Mucosa of stomach (tissue), 1 donor: ENCODE results near the gene KANK4.

Source experiments
- H3K27me3 ChIP-seq: one replicate; pipeline ENCODE4 v1.7.0; 2013; ENCODE audit warnings: mild to moderate bottlenecking, low read length; ENCODE audit not compliant: control insufficient read depth, insufficient read depth
- H3K36me3 ChIP-seq: one replicate; pipeline ENCODE4 v1.7.0; 2013; ENCODE audit warnings: low read length; ENCODE audit not compliant: control insufficient read depth, insufficient read depth
- H3K4me1 ChIP-seq: one replicate; pipeline ENCODE4 v1.7.0; 2013; ENCODE audit warnings: mild to moderate bottlenecking, low read length; ENCODE audit not compliant: control insufficient read depth, insufficient read depth
- H3K4me3 ChIP-seq: one replicate; pipeline ENCODE4 v1.7.0; 2013; ENCODE audit warnings: low read length
- H3K9ac ChIP-seq: one replicate; pipeline ENCODE4 v1.7.0; 2013; ENCODE audit warnings: mild to moderate bottlenecking, low read length, moderate library complexity
- H3K9me3 ChIP-seq: one replicate; pipeline ENCODE4 v1.7.0; 2013; ENCODE audit warnings: mild to moderate bottlenecking, low read length, moderate library complexity; ENCODE audit not compliant: control insufficient read depth
- donor health status: Pancreatic carcinoma.

The KANK4 gene

DNA sequence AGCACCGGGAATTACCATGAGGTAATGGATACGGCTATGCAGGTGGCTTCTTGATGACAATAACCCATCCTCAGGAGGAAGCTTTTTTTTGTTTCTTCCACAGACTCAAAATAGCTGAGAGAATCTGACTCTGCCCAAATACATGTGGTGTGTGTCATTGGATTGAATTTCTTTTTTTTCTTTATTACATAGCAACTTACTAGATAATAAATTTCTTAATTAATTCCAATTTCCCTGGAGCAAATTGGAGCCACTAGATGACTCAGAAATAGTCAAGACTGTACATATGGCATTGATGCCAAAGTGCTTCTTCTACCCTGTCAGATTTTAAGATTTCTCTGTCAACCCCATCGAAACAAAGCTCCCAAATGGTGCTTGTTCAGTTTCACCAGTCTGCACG lies 81.9 kb downstream of the KANK4 start:
- Histone ChIP-seq H3K9me3 (no peaks in the 10 kb centered on the region), H3K27me3 (no peaks in the 10 kb centered on the region), H3K4me3 (no peak overlapping the region), H3K36me3 (no peaks in the 10 kb centered on the region), H3K9ac (no peak overlapping the region), H3K4me1 (peaks cover 7% of the 10 kb centered on the region)

DNA sequence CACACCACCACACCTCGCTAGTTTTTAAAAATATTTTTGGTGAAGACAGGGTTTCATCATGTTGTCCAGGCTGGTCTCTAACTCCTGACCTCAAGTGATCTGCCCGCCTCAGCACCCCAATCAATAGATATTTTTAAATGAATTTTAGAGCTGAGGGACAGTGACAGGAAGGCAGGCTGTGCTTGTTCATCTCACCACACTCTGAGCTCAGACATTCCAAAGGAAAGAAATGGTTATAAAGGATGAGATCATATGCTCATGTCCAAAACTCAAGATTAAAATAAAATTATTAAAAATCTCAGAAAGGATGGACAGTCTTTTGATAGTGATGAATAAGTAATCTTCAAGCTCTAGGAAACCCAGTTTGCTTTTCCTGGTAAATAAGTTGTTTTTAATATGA lies 83.7 kb downstream of the KANK4 start:
- Histone ChIP-seq H3K27me3 (no peaks in the 10 kb centered on the region), H3K9ac (no peak overlapping the region), H3K4me3 (no peak overlapping the region), H3K4me1 (no peaks in the 10 kb centered on the region), H3K36me3 (no peaks in the 10 kb centered on the region), H3K9me3 (no peaks in the 10 kb centered on the region)

DNA sequence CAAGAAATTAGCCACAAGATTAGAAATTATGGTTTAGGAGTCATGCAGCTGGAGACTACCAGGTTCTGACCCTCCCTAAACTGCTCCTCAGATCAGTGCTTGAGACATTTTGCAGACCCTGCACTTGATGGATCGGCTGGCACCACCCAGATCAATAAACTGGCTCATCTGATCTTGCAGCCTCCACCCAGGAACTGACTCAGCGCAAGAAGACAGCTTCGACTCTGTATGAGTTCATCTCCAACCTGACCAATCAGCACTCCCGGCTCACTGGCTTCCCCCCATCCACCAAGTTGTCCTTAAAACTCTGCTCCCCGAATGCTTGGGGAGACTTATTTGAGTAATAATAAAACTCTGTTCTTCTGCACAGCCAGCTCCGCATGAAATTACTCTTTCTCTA lies 84.5 kb downstream of the KANK4 start:
- Histone ChIP-seq H3K4me3 (no peak overlapping the region), H3K9ac (no peak overlapping the region), H3K36me3 (no peaks in the 10 kb centered on the region)

DNA sequence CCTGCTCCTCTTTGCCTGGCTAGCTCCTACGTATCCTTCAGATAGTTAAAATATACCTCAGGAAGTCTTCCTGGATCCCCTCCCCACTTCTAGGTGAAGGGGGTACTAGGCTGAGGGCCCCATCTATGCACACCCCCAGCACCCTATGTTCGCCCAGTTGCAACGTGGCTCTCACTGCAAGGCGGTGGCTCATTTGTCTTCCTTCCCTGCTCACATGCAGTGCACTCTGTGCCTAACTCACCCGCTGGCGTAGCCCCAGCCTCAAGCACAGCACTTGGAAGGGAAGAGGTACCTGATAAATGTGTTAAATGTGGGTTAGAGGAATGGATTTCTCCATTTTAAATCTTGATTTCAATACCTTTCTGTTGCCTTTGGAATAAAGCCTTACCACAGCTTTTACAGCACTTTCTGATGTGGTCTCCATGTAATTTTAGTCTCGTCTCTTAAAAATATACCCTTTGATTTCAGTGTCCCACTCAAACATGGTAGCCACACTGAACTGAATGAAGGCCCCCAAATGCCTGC lies 85.2 kb downstream of the KANK4 start:
- H3K9ac ChIP-seq, result no peak overlapping the region

More for the DNA sequence above, 84.5 kb downstream of the KANK4 start:
- Histone ChIP-seq H3K27me3 (no peaks in the 10 kb centered on the region), H3K4me1 (no peaks in the 10 kb centered on the region), H3K9me3 (no peaks in the 10 kb centered on the region)

DNA sequence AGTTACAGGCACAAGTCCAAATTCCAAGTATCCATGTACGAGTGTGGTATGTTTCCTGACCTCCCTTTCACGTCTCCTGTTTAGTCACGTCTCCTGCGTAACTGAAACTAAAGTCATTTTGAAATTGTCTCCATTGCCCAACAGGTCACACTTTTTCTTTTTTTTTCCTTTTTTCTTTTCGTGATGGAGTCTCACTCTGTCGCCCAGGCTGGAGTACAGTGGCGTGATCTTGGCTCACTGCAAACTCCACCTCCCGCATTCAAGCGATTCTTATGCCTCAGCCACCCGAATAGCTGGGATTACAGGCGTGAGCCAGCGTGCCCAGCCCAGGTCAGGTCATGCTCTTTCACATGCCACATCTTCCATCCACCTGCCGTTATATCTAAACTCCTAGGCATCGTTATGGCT lies 86.4 kb downstream of the KANK4 start:
- H3K4me1 ChIP-seq, result no peaks in the 10 kb centered on the region
- no peaks in the 10 kb centered on the region for H3K36me3 ChIP-seq
- no peak overlapping the region for H3K4me3 ChIP-seq
- no peaks in the 10 kb centered on the region for H3K27me3 ChIP-seq
- H3K9me3 ChIP-seq, result no peaks in the 10 kb centered on the region
- no peak overlapping the region for H3K9ac ChIP-seq

More for the DNA sequence above, 85.2 kb downstream of the KANK4 start:
- H3K4me1 ChIP-seq, result no peaks in the 10 kb centered on the region
- H3K4me3 ChIP-seq, result no peak overlapping the region
- H3K36me3 ChIP-seq, result no peaks in the 10 kb centered on the region
- H3K27me3 ChIP-seq, result no peaks in the 10 kb centered on the region
- no peaks in the 10 kb centered on the region for H3K9me3 ChIP-seq

DNA sequence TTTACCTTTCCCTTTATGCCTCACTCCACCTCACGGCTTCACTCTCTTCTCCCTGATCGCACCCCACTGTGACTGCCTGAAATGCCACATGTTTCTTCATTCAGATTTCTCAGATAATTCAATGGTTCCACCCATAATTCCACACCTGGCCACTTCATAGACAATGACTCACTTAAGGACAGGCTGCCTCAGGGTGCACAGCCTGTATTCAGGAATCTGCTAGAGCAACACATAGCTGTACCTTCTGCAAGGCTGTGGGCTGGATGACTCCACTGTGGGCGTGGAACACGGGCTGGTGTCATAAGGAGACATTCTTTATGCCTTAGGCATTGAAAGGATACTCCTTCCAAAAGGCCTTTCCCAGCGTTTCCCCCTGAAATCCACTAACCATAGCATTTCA lies 88.5 kb downstream of the KANK4 start:
- Histone ChIP-seq H3K9me3 (no peaks in the 10 kb centered on the region), H3K9ac (no peak overlapping the region), H3K4me3 (no peak overlapping the region), H3K27me3 (no peaks in the 10 kb centered on the region), H3K36me3 (no peaks in the 10 kb centered on the region), H3K4me1 (no peaks in the 10 kb centered on the region)

DNA sequence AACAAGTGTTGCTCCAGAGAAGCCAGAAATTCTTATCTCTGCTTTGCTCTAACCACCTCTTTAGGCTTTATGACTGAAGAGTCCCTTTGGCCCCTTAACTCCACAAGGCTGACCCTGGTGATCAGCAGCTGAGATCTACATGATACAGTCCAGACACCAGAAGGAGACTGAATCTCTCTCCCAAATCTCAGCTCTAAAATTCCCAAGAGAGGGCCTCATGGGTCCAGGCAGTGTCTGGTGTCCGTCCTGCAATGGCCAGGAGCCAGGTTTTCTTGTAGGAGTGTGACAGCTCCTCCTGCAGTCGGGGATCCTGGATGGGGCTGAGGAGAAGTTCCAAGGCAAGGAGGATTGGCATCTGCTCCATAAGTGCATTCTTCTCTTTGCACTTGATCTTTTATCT lies 89.3 kb downstream of the KANK4 start:
- Histone ChIP-seq H3K4me1 (no peaks in the 10 kb centered on the region), H3K9ac (no peak overlapping the region), H3K36me3 (no peaks in the 10 kb centered on the region), H3K27me3 (no peaks in the 10 kb centered on the region), H3K4me3 (no peak overlapping the region), H3K9me3 (no peaks in the 10 kb centered on the region)

DNA sequence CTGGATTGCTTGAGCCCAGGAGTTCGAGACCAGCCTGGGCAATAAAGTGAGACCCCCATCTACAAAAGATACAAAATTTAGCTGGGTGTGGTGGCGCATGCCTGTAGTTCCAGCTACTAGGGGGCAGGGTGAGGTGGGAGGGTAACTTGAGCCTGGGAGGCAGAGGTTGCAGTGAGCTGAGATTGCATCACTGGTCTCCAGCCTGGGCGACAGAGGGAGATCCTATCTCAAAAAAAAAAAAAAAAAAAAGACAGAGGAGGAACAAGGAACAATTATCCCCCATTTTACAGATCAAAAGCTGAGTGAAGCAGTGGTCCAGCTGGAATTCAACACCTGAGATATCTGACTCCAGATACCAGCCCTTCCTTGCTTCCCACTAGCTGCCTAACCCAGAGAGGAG lies 89.8 kb downstream of the KANK4 start:
- H3K4me3 ChIP-seq, result no peak overlapping the region
- no peaks in the 10 kb centered on the region for H3K4me1 ChIP-seq
- no peaks in the 10 kb centered on the region for H3K27me3 ChIP-seq
- H3K9me3 ChIP-seq, result no peaks in the 10 kb centered on the region
- H3K36me3 ChIP-seq, result no peaks in the 10 kb centered on the region
- H3K9ac ChIP-seq, result no peak overlapping the region

DNA sequence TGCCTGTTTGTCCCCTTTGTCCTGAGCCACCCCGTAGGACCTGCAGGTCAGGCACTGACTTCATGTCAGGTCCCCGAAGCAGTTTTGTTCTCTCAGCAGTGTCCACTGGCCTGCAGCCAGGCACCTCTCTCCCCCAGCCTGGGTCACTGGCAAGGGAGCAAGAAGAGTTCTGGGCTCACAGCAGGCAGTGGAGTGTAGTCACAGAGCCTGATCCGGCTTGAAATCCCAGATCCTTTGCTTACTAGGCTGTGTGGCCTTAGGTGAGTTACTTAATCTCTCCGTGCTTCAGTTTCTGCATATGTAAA lies 90.4 kb downstream of the KANK4 start:
- no peak overlapping the region for H3K4me3 ChIP-seq

DNA sequence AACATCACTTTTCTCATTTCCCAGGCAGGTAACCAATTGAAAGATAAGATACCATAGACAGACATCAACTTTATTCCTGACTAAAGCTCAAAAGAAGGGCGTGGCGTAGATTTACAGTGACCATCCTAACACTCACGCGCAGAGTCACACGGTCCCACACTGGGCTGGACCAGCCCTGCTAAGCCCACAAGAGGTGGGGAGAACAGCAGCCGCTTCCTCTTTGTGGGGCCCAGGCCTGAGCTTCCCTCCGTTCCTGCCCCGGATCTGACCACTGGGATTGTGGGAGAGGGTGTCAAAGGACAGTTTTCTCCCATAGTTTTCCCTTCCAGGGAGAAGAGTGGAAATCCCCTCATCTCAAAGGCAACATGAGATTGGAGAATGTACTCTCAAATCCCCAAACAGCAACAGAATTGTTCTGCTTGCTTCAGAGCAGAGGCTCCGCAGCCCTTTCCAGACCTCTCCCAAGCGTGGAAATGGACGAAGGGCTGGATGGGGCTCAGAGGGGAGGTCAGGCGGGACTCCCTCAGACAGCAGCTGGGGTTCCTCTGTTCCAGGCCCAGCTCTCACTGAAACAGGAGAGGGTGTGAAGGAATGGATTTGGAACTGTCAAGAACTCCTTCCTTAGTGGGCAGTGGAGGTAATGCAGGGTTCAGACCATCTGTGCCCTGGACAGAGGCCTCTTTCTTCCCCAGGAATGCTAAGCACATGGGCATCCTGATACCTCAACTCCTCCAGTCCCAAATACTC lies 90.9 kb downstream of the KANK4 start:
- Histone ChIP-seq H3K9me3 (no peaks in the 10 kb centered on the region), H3K4me1 (no peaks in the 10 kb centered on the region)

More for the DNA sequence above, 90.4 kb downstream of the KANK4 start:
- no peaks in the 10 kb centered on the region for H3K9me3 ChIP-seq
- no peak overlapping the region for H3K9ac ChIP-seq
- no peaks in the 10 kb centered on the region for H3K36me3 ChIP-seq
- no peaks in the 10 kb centered on the region for H3K4me1 ChIP-seq
- H3K27me3 ChIP-seq, result no peaks in the 10 kb centered on the region

DNA sequence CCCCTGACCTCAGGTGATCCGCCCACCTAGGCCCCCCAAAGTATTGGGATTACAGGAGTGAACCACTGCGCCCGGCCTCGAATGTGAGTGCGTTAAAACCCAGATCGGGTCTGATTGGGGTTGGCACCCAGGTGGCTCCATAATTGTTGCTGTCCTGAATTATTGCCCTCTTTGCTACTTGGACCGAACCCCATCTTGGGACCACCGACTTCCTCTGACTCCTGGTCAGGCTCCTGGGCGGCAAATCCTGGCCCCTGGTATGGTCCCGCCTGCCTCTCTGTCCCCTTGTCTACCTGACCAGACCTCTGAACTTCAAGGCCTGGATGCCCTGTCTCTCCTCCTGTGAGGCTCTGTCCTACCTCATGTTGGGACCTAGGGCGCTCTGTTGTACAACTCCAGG lies 91.7 kb downstream of the KANK4 start:
- Histone ChIP-seq H3K36me3 (no peaks in the 10 kb centered on the region), H3K9me3 (no peaks in the 10 kb centered on the region), H3K4me3 (no peak overlapping the region), H3K27me3 (no peaks in the 10 kb centered on the region), H3K4me1 (no peaks in the 10 kb centered on the region), H3K9ac (no peak overlapping the region)

More for the DNA sequence above, 90.9 kb downstream of the KANK4 start:
- Histone ChIP-seq H3K36me3 (no peaks in the 10 kb centered on the region), H3K27me3 (no peaks in the 10 kb centered on the region), H3K4me3 (no peak overlapping the region), H3K9ac (no peak overlapping the region)

DNA sequence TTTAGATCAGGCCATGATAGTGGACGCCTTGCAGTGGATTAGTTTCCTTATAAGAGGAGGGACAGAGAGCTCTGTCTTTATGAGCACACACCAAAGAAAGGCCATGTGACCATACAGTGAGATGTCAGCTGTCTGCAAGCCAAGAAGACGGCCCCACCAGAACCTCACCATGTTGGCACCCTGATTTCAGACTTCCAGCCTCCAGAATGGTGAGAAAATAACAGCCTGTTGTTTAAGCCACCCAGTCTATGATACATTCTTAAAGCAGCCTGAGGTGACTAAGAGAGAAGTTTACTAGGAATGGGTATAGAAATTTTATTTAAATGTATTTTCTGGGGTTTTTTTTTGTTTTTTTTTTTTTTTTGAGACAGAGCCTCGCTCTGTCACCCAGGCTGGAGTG lies 95.1 kb downstream of the KANK4 start:
- no peaks in the 10 kb centered on the region for H3K9me3 ChIP-seq
- no peak overlapping the region for H3K4me3 ChIP-seq
- no peaks in the 10 kb centered on the region for H3K4me1 ChIP-seq
- H3K9ac ChIP-seq, result no peak overlapping the region
- no peaks in the 10 kb centered on the region for H3K27me3 ChIP-seq
- H3K36me3 ChIP-seq, result no peaks in the 10 kb centered on the region

DNA sequence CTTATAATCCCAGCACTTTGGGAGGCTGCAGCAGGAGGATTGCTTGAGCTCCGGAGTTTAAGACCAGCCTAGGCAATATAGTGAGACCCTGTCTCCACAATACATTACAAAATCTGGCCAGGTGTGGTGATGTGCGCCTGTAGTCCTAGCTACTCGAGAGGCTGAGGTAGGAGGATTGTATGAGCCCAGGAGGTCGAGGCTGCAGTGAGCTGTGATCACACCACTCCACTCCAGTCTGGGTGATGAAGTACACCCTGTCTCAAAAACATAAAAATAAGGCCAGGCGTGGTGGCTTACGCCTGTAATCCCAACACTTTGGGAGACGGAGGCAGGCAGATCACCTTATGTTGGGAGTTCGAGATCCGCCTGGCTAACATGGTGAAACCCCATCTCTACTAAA lies 96.9 kb downstream of the KANK4 start:
- H3K4me1 ChIP-seq, result no peaks in the 10 kb centered on the region
- no peaks in the 10 kb centered on the region for H3K36me3 ChIP-seq
- no peaks in the 10 kb centered on the region for H3K9me3 ChIP-seq
- no peak overlapping the region for H3K9ac ChIP-seq
- H3K4me3 ChIP-seq, result no peak overlapping the region
- no peaks in the 10 kb centered on the region for H3K27me3 ChIP-seq
